HG03025 (cell line): ENCODE results near the gene TSGA10IP.
"Not testable (repeated sequence)": the region's sequence is repeated elsewhere in the genome, so short reads cannot be mapped to it uniquely, and the experiment has no call there.

ENCODE experiments used
- ATAC-seq: cut with Tn5 transposase; IDR thresholded peaks from one replicate; pipeline ENCODE4 v1.9.1; 2021; ENCODE audit warnings: mild to moderate bottlenecking, moderate library complexity; ENCODE audit not compliant: unreplicated experiment, low FRiP score

Gene TSGA10IP

GRCh38 chr11:65945941-65946558, 770 bp downstream of the TSGA10IP start:
- no peak for ATAC-seq

- ATAC-seq, result no peak
Measured at GRCh38 chr11:65946655-65947054, 1.4 kb downstream of the TSGA10IP start.

GRCh38 chr11:65947133-65947532, 1.9 kb downstream of the TSGA10IP start:
- ATAC-seq, result no peak

GRCh38 chr11:65947603-65948125, 2.4 kb downstream of the TSGA10IP start:
- ATAC-seq, result no peak

- not testable (repeated sequence) for ATAC-seq
Measured at GRCh38 chr11:65950711-65951110, 5.4 kb downstream of the TSGA10IP start.

- ATAC-seq, result not testable (repeated sequence)
Measured at GRCh38 chr11:65951641-65952040, 6.4 kb downstream of the TSGA10IP start.

- no peak for ATAC-seq
Measured at GRCh38 chr11:65952052-65952521, 6.8 kb downstream of the TSGA10IP start.

GRCh38 chr11:65953471-65953870, 8.2 kb downstream of the TSGA10IP start:
- no peak for ATAC-seq

- no peak for ATAC-seq
Measured at GRCh38 chr11:65954771-65955170, 9.5 kb downstream of the TSGA10IP start.

- no peak for ATAC-seq
Measured at GRCh38 chr11:65958291-65958690, 13.0 kb downstream of the TSGA10IP start.

GRCh38 chr11:65958774-65959420, 13.6 kb downstream of the TSGA10IP start:
- no peak for ATAC-seq

- no peak for ATAC-seq
Measured at GRCh38 chr11:65960824-65961266, 15.6 kb downstream of the TSGA10IP start.

GRCh38 chr11:65961267-65962140, 16.2 kb downstream of the TSGA10IP start, which contains the start of gene SART1:
Gene SART1 (plus strand): TSS chr11:65961734. CDS start chr11:65961781, 47 bp downstream.
- peak; percentile 85 for ATAC-seq

GRCh38 chr11:65962141-65962564, 16.9 kb downstream of the TSGA10IP start:
- no peak for ATAC-seq

- no peak for ATAC-seq
Measured at GRCh38 chr11:65964906-65965305, 19.6 kb downstream of the TSGA10IP start.

- ATAC-seq, result no peak
Measured at GRCh38 chr11:65965986-65966762, 20.9 kb downstream of the TSGA10IP start.

GRCh38 chr11:65967329-65967934, 22.2 kb downstream of the TSGA10IP start:
- no peak for ATAC-seq

GRCh38 chr11:65968600-65969482, 23.6 kb downstream of the TSGA10IP start:
- no peak for ATAC-seq

- ATAC-seq, result no peak
Measured at GRCh38 chr11:65972116-65972515, 26.8 kb downstream of the TSGA10IP start.
